ENCODE measurements around the gene MYO18B. TPM values are rescaled to one million over a fixed set of nuclear protein-coding genes. Genes with fewer than 3 reads are reported as not detected.
"Not testable (repeated sequence)": the region's sequence is repeated elsewhere in the genome, so short reads cannot be mapped to it uniquely, and the experiment has no call there.

The MYO18B gene
- total RNA-seq, 1 donor from 2014 or later = 144 TPM

DNA sequence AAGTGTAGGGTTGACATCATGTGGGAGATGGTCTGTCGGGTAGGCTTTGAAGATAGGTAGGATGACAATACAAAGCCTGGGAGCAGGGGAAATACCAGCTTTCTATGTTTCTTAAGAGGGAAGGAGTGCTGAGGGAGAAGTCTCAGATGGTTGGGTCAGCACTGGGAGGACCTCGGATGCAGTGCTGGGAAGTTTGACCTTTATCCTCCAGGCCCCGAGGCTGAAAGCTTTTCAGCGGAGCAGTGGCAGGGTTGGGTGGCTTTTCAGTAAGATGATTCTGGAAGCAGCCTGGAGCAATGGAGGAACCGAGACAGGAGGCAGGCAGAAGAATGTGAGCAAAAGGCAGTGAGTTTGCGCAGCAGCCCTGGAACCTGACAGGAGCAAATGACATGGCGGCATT is 43.5 kb upstream of the MYO18B start:
- H3K9me3 ChIP-seq (ENCODE audit: control insufficient read depth in 3 of 3, low read length in 3 of 3) = no peaks in the 10 kb centered on the region

DNA sequence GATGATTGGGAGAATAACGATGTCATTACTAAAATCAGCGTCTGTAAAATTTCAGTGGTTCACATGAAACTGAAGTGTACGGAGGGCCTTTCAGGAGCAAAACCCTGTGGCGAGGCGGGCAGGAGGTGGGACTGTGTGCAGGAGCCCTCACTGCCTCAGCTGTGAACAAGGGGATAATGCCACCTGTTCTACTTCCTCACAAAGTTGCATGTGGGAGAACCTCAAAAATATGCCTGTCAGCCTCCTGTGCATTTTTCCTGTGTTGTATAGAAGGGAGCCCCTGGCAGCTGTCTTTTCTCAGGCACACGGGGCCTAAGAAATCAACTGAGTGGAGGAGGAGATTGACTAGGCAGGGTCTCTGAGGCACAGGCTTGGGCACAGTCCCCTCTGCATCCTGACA is 43.0 kb upstream of the MYO18B start:
- no peaks in the 10 kb centered on the region for H3K9me3 ChIP-seq (ENCODE audit: control insufficient read depth in 3 of 3, low read length in 3 of 3)
- no peak overlapping the region for H3K27ac ChIP-seq (ENCODE audit: low read depth, low read length)
- no peaks in the 10 kb centered on the region for H3K27me3 ChIP-seq (ENCODE audit: control insufficient read depth in 3 of 3, insufficient read depth in 3 of 3, low read length in 3 of 3)
- H3K36me3 ChIP-seq (ENCODE audit: control insufficient read depth in 3 of 3, insufficient read depth in 3 of 3, low read length in 3 of 3) = no peaks in the 10 kb centered on the region
- no peak overlapping the region for H3K9ac ChIP-seq (ENCODE audit: low read depth in 1 of 3, low read length in 3 of 3)
- H3K4me1 ChIP-seq (ENCODE audit: control insufficient read depth in 3 of 3, insufficient read depth in 3 of 3, low read length in 3 of 3) = peaks cover 6 to 15% (median 13%) of the 10 kb centered on the region in 3 donors
- H3K4me3 ChIP-seq (ENCODE audit: low read length in 3 of 3) = no peak overlapping the region

More for the DNA sequence above, 43.5 kb upstream of the MYO18B start:
- H3K4me1 ChIP-seq (ENCODE audit: control insufficient read depth in 3 of 3, insufficient read depth in 3 of 3, low read length in 3 of 3) = peaks cover 6 to 17% (median 13%) of the 10 kb centered on the region in 3 donors
- H3K27me3 ChIP-seq (ENCODE audit: control insufficient read depth in 3 of 3, insufficient read depth in 3 of 3, low read length in 3 of 3) = no peaks in the 10 kb centered on the region
- H3K36me3 ChIP-seq (ENCODE audit: control insufficient read depth in 3 of 3, insufficient read depth in 3 of 3, low read length in 3 of 3) = no peaks in the 10 kb centered on the region
- no peak overlapping the region for H3K4me3 ChIP-seq (ENCODE audit: low read length in 3 of 3)
- H3K9ac ChIP-seq (ENCODE audit: low read depth in 1 of 3, low read length in 3 of 3) = no peak overlapping the region
- no peak overlapping the region for H3K27ac ChIP-seq (ENCODE audit: low read depth, low read length)

DNA sequence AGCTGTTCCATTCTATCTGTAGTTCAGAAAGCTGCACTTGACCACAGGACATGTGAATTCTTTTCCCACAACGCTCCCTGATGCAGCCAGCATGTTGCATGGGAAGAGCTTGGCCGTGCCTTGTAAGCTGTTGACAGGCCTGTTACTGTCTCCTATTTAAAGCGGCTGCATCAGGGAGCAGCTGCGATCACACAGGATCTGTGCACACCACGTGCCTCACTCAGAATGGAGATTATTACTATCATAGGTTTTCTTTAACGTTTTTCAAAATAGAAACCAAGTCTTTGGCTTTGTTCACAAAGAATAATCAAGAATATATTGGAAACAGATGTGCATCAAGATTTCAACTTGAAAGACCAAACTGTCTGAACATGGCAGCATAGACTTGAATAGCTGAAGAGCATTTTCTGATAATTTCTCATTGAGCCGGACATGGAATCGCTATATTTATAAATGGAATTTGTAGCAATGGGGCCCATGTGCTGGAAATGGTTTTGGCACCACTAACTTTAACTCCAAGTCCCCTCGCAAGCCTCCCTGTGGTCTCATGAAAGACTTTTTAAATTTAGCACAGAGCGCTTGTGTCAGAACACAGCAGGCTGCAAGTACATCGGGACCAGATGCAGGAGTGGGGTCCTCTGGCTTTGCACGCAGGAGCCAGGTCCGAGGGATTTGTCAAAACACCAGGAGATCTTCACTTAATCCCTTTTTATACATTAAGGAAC is 40.8 kb upstream of the MYO18B start:
- peak overlapping the region in 2 of 3 donors; percentile 22 to 25 for H3K9ac ChIP-seq (ENCODE audit: low read depth in 1 of 3, low read length in 3 of 3)
- H3K27ac ChIP-seq (ENCODE audit: low read depth, low read length) = peak overlapping the region; percentile 56

DNA sequence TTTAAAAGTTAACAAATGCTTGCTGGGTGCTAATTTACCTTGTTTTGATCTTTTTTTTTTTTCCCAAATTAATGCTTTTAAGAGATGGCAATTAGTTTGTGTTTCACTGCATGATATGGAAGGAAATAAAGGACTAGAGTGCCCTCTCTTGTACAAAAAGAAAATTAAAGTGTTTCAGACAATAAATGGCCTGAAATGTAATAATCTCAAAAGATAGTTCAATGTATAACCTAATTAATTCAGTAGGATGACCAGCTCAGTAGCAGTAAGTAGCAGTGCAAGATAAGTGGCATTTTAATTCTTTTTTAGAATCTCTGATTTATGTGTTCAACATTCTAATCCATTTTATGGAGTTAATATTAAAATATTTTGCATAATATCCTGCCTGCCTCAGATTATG is 39.9 kb upstream of the MYO18B start:
- Histone ChIP-seq H3K27me3 (ENCODE audit: control insufficient read depth in 3 of 3, insufficient read depth in 3 of 3, low read length in 3 of 3) (no peaks in the 10 kb centered on the region), H3K4me3 (ENCODE audit: low read length in 3 of 3) (no peak overlapping the region), H3K9me3 (ENCODE audit: control insufficient read depth in 3 of 3, low read length in 3 of 3) (no peaks in the 10 kb centered on the region), H3K4me1 (ENCODE audit: control insufficient read depth in 3 of 3, insufficient read depth in 3 of 3, low read length in 3 of 3) (peaks cover 4 to 13% (median 8%) of the 10 kb centered on the region in 3 donors), H3K9ac (ENCODE audit: low read depth in 1 of 3, low read length in 3 of 3) (no peak overlapping the region), H3K27ac (ENCODE audit: low read depth, low read length) (no peak overlapping the region), H3K36me3 (ENCODE audit: control insufficient read depth in 3 of 3, insufficient read depth in 3 of 3, low read length in 3 of 3) (no peaks in the 10 kb centered on the region)

More for the DNA sequence above, 40.8 kb upstream of the MYO18B start:
- no peak overlapping the region for H3K4me3 ChIP-seq (ENCODE audit: low read length in 3 of 3)
- H3K9me3 ChIP-seq (ENCODE audit: control insufficient read depth in 3 of 3, low read length in 3 of 3) = no peaks in the 10 kb centered on the region
- peaks cover 4 to 13% (median 8%) of the 10 kb centered on the region in 3 donors for H3K4me1 ChIP-seq (ENCODE audit: control insufficient read depth in 3 of 3, insufficient read depth in 3 of 3, low read length in 3 of 3)
- H3K27me3 ChIP-seq (ENCODE audit: control insufficient read depth in 3 of 3, insufficient read depth in 3 of 3, low read length in 3 of 3) = no peaks in the 10 kb centered on the region
- no peaks in the 10 kb centered on the region for H3K36me3 ChIP-seq (ENCODE audit: control insufficient read depth in 3 of 3, insufficient read depth in 3 of 3, low read length in 3 of 3)

DNA sequence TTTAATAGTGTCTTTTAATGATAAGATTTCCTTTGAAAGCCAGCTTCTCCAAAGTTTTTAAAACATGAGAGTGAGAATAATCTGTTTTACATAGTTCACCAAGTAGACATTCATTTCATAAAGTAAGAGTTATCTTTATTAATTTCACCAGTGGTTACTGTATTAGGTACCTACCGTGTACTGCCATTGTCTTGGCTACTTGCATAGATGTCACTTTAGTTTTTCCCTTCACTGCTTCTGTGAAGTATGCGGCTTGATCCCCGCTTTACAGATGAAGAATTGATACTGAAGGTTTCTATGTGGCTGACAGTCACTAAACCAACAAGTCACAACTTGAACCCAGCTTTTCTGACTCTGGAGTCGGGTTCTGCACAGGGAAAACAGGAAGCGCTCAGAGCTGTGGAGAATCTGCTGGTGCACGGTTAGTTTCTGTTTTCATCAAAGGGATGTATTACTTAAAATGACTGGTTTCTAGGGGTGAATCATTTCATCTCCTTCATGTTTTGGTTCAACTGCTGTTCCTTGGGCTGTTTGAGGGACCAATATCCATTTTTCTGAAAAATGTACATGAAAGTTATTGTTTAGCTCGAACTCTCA is 39.3 kb upstream of the MYO18B start:
- Histone ChIP-seq H3K27me3 (ENCODE audit: control insufficient read depth in 3 of 3, insufficient read depth in 3 of 3, low read length in 3 of 3) (no peaks in the 10 kb centered on the region), H3K4me1 (ENCODE audit: control insufficient read depth in 3 of 3, insufficient read depth in 3 of 3, low read length in 3 of 3) (peaks cover 4 to 13% (median 8%) of the 10 kb centered on the region in 3 donors), H3K36me3 (ENCODE audit: control insufficient read depth in 3 of 3, insufficient read depth in 3 of 3, low read length in 3 of 3) (no peaks in the 10 kb centered on the region), H3K9me3 (ENCODE audit: control insufficient read depth in 3 of 3, low read length in 3 of 3) (no peaks in the 10 kb centered on the region), H3K4me3 (ENCODE audit: low read length in 3 of 3) (no peak overlapping the region), H3K27ac (ENCODE audit: low read depth, low read length) (no peak overlapping the region), H3K9ac (ENCODE audit: low read depth in 1 of 3, low read length in 3 of 3) (no peak overlapping the region)

DNA sequence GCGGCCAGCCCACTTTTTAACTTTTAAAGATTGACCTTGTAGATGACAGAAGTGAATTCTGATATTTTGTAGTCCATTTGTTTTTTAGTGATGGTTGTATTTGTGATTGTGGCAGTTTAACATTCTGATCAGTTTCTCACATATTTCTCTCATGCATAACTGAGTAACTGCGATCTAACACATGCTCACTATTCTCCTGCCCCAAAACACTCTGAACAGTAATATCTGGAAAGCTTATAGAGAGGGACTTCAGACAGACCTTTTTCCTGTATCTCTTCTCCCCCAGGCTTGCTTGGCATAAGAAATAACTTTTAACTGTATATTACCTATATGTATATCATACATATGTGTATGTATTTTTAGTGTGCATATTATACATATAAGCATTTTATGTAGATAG is 37.3 kb upstream of the MYO18B start:
- no peaks in the 10 kb centered on the region for H3K36me3 ChIP-seq (ENCODE audit: control insufficient read depth in 3 of 3, insufficient read depth in 3 of 3, low read length in 3 of 3)
- no peak overlapping the region for H3K9ac ChIP-seq (ENCODE audit: low read depth in 1 of 3, low read length in 3 of 3)
- H3K9me3 ChIP-seq (ENCODE audit: control insufficient read depth in 3 of 3, low read length in 3 of 3) = no peaks in the 10 kb centered on the region
- no peak overlapping the region for H3K4me3 ChIP-seq (ENCODE audit: low read length in 3 of 3)
- H3K27ac ChIP-seq (ENCODE audit: low read depth, low read length) = no peak overlapping the region
- peaks cover 4 to 13% (median 8%) of the 10 kb centered on the region in 3 donors for H3K4me1 ChIP-seq (ENCODE audit: control insufficient read depth in 3 of 3, insufficient read depth in 3 of 3, low read length in 3 of 3)
- no peaks in the 10 kb centered on the region for H3K27me3 ChIP-seq (ENCODE audit: control insufficient read depth in 3 of 3, insufficient read depth in 3 of 3, low read length in 3 of 3)

DNA sequence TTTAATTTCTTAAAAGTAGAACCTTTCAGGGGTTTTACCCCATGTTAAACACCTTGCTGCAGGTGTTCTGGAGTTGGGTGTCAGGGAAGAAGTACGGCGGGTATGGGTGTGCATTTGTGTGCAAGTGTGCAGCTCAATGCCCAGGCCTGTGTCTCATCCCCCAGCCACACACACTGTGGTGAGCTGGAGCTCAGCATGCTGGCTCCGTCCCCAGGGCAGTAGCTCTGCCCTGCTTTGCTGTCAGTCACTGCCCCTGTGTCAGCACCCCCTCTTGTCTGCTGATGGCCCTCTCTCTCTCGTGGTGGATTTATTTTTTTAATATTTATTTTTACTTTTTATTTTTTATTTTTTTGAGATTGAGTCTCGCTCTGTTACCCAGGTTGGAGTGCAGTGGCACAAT is 35.8 kb upstream of the MYO18B start:
- Histone ChIP-seq H3K27me3 (ENCODE audit: control insufficient read depth in 3 of 3, insufficient read depth in 3 of 3, low read length in 3 of 3) (no peaks in the 10 kb centered on the region), H3K4me3 (ENCODE audit: low read length in 3 of 3) (no peak overlapping the region), H3K36me3 (ENCODE audit: control insufficient read depth in 3 of 3, insufficient read depth in 3 of 3, low read length in 3 of 3) (peaks cover 0 to 2% (median 0%) of the 10 kb centered on the region in 3 donors), H3K9me3 (ENCODE audit: control insufficient read depth in 3 of 3, low read length in 3 of 3) (no peaks in the 10 kb centered on the region), H3K4me1 (ENCODE audit: control insufficient read depth in 3 of 3, insufficient read depth in 3 of 3, low read length in 3 of 3) (peaks cover 4 to 8% (median 4%) of the 10 kb centered on the region in 3 donors), H3K9ac (ENCODE audit: low read depth in 1 of 3, low read length in 3 of 3) (no peak overlapping the region), H3K27ac (ENCODE audit: low read depth, low read length) (no peak overlapping the region)

DNA sequence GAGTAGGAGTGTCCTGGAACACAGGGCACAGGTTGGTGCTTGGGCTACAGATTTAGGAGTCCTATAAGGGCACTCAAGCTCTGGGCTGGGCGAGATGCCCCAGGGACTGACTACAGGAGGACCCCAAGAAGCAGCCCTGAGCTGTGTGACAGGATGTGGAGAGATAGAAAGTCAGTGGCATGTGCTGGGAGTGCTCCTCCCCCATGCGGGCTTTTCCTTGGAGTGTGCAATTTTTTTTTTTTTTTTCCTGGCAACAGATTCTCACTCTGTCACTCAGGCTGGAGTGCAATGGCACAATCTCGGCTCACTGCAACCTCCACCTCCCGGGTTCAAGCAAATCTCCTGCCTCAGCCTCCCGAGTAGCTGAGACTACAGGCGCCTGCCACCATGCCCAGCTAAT is 33.6 kb upstream of the MYO18B start:
- H3K9me3 ChIP-seq (ENCODE audit: control insufficient read depth in 3 of 3, low read length in 3 of 3); H3K36me3 ChIP-seq (ENCODE audit: control insufficient read depth in 3 of 3, insufficient read depth in 3 of 3, low read length in 3 of 3); H3K4me1 ChIP-seq (ENCODE audit: control insufficient read depth in 3 of 3, insufficient read depth in 3 of 3, low read length in 3 of 3); H3K9ac ChIP-seq (ENCODE audit: low read depth in 1 of 3, low read length in 3 of 3); H3K27me3 ChIP-seq (ENCODE audit: control insufficient read depth in 3 of 3, insufficient read depth in 3 of 3, low read length in 3 of 3); H3K27ac ChIP-seq (ENCODE audit: low read depth, low read length); H3K4me3 ChIP-seq (ENCODE audit: low read length in 3 of 3): not testable (repeated sequence)

DNA sequence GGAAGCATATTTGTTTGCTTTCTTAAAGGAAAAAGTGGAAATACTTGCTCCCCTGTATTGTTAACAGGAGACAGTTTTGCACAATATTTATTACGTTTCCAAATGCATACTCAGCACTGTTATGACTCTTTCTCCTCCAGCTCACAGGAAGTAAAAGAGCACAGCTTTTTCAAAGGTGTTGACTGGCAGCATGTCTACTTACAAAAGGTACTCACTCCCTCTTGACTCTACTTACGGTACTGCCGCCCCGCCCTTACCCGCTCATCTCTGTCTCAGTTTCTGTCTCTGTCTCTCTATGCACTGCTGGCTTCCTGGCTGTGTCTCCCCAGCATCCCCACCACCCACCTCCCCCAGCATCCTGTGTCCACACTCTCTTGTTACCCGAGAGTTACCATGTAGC is 32.2 kb upstream of the MYO18B start:
- peaks cover 0 to 2% (median 0%) of the 10 kb centered on the region in 3 donors for H3K36me3 ChIP-seq (ENCODE audit: control insufficient read depth in 3 of 3, insufficient read depth in 3 of 3, low read length in 3 of 3)
- H3K27me3 ChIP-seq (ENCODE audit: control insufficient read depth in 3 of 3, insufficient read depth in 3 of 3, low read length in 3 of 3) = no peaks in the 10 kb centered on the region
- H3K4me3 ChIP-seq (ENCODE audit: low read length in 3 of 3) = no peak overlapping the region
- no peak overlapping the region for H3K27ac ChIP-seq (ENCODE audit: low read depth, low read length)
- H3K9me3 ChIP-seq (ENCODE audit: control insufficient read depth in 3 of 3, low read length in 3 of 3) = no peaks in the 10 kb centered on the region
- peaks cover 0 to 8% (median 2%) of the 10 kb centered on the region in 3 donors for H3K4me1 ChIP-seq (ENCODE audit: control insufficient read depth in 3 of 3, insufficient read depth in 3 of 3, low read length in 3 of 3)
- H3K9ac ChIP-seq (ENCODE audit: low read depth in 1 of 3, low read length in 3 of 3) = no peak overlapping the region

DNA sequence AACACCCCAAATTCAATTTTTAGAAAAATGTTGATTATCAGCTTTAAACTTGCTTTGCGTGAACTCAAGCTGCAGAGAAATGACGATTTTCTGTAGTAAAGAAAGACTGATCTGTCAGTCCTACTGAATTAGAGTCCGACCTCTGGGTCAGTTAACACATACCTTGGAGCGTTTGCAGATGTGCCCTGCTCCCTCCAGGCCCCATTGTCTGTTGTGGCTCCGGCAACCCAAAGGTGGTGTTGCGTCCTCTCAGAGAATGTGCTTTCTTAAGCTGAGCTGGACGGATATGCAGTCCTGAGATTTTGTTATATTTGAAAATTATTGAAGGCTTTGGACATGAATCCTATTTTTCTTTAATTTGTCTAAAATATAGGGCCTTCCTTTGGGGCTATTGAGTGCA is 31.5 kb upstream of the MYO18B start:
- H3K36me3 ChIP-seq (ENCODE audit: control insufficient read depth in 3 of 3, insufficient read depth in 3 of 3, low read length in 3 of 3) = peaks cover 0 to 2% (median 0%) of the 10 kb centered on the region in 3 donors
- H3K9ac ChIP-seq (ENCODE audit: low read depth in 1 of 3, low read length in 3 of 3) = no peak overlapping the region
- H3K27me3 ChIP-seq (ENCODE audit: control insufficient read depth in 3 of 3, insufficient read depth in 3 of 3, low read length in 3 of 3) = no peaks in the 10 kb centered on the region
- H3K9me3 ChIP-seq (ENCODE audit: control insufficient read depth in 3 of 3, low read length in 3 of 3) = no peaks in the 10 kb centered on the region
- no peak overlapping the region for H3K4me3 ChIP-seq (ENCODE audit: low read length in 3 of 3)
- no peak overlapping the region for H3K27ac ChIP-seq (ENCODE audit: low read depth, low read length)
- peaks cover 0 to 9% (median 3%) of the 10 kb centered on the region in 3 donors for H3K4me1 ChIP-seq (ENCODE audit: control insufficient read depth in 3 of 3, insufficient read depth in 3 of 3, low read length in 3 of 3)
